CD4-positive, alpha-beta T cell treated with Interleukin-17A for 4 hours (primary cell): ENCODE data around the gene TTK.
"Not testable (repeated sequence)": the region's sequence is repeated elsewhere in the genome, so short reads cannot be mapped to it uniquely, and the experiment has no call there.

Experiments used
- DNase-seq: peaks from one replicate; pipeline ENCODE4 v3.0.0-alpha.2; 2020; ENCODE audit warnings: mixed read lengths

The TTK gene

DNA sequence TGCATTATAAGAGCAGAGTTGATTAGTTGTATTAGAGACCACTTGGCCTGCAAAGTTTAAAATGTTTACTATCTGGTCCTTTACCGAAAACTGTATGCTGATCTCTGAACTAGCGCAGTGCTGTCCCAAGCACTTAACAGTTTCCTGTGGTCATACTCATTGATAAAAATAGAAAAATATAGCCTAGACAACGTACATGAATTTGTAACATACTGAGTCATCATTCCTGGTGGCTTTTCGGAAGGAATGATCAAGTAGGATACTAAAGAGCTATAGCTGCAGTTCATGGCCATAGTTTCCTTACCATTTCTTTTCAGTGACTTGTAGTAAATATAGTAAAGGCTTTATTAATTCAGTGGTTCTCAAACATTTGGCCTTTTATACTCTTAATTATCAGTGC is 18.4 kb downstream of the TTK start:
- DNase-seq = no peak

DNA sequence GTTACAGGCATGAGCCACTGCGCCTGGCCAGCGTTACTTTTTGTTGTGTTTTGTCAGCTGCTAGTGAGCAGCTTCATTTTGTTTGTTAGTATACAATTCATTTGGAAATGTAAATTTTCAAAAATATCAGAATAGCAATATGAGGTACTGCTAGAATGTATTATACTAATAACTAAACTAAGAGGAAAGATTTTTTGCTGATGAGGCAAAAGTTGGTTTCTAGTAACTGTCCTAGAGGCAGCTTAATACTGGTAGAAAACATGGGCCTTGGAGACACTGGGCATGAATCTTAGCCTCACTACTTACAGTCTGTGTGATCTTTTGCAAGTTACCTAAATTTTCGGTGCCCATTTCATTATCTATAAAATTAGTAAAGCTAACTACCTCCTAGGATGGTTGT is 24.1 kb downstream of the TTK start:
- DNase-seq = no peak

DNA sequence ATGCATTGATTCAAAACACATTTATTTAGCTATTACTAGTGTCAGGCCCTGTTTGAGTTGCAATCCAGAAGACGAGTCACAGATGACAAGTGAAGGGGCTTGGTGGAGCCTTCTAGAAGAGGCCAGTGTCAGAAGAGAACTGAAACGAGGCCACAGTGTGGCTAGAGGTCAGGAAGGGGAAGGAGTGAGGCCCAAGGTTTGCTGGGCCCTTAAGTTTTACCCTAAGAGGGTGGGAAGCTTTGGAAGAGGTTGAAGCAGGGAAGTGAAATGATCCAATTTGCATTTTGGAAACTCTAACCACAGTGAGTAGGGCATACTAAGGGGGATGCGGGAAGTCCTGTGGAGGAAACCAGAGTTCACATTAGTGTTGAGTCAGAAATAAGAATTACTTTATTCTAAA is 25.0 kb downstream of the TTK start:
- DNase-seq = no peak

DNA sequence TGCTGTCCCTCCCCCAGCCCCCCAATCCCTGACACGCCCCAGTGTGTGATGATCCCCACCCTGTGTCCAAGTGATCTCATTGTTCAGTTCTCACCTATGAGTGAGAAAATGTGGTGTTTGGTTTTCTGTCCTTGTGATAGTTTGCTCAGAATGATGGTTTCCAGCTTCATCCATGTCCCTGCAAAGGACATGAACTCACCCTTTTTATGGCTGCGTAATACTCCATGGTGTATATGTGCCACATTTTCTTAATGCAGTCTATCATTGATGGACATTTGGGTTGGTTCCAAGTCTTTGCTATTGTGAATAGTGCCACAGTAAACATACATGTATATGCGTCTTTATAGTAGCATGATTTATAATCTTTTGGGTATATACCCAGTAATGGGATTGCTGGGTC is 43.8 kb downstream of the TTK start:
- DNase-seq = not testable (repeated sequence)

DNA sequence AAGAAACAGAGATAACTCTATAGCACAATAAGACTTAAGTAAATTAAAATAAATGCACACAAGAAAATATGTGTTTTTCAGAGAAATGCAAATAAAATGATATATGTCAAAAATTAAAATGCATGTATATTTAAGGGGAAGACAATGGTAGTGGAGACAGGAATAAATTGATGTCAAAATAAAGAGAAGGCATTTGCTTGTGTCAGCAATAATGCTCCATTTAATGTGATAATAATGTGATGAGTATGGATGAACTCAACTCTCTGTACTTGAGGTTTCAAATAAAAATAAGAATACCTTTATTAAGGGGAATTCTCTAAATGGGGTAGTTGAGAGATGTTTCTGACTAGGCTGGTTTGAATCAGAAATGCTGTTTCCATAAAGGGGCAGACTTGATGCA is 56.3 kb downstream of the TTK start:
- no peak for DNase-seq

DNA sequence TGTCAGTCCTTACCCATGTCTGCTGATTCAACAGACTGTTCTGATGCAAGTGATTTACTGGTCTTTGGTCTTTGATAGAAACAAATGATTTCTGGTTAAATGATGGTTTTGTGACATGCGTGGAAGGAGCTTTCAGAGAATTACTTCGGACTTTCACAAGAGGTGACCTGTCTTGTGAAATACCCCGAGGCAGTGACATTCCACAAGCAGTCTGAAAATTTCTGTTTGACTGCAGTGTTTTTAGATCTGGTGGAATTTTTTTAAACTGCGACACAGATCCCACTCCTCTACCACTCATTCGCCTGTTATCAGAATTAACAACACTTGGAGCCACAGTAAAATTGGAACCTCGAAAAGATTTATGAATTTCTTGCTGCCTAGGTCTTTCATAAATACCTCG is 63.7 kb downstream of the TTK start:
- DNase-seq = not testable (repeated sequence)

DNA sequence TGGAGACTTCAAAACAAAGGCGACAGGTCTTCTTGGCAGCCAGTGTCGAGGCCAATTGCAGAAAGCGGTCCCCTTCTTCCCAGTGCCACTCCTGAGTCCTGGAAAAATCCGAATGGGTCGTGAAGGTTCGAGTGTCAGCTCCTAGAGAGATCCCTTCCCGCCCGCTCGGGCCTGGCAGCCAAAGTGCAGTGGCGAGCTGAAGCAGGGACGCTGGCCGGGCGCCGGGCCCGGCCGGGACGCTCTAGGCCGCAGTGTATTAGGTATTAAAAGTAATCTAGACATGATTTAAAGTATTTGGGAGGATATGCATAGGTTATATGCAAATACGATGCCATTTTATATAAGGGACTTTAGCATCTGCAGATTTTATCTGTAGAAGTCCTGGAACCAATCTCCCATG is 66.0 kb downstream of the TTK start:
- DNase-seq = not testable (repeated sequence)

DNA sequence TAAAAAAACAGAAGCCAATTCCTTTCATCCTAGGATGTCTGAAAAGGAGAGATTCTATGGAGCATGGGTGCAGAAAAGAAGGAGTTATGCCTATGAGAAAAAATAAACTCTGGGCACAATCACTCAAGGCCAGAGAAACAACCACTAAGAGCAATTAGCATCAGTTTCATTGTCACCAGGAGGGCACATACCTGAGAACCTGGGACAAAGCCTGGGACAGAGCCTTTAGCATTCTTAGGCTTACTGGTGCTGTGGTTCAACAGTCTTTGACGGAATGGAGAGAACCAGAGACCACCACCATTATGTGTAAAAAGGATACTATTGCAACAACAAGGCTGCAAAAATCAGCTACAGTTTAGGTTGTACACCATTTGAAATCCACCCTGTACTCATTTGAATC is 72.6 kb downstream of the TTK start:
- no peak for DNase-seq

DNA sequence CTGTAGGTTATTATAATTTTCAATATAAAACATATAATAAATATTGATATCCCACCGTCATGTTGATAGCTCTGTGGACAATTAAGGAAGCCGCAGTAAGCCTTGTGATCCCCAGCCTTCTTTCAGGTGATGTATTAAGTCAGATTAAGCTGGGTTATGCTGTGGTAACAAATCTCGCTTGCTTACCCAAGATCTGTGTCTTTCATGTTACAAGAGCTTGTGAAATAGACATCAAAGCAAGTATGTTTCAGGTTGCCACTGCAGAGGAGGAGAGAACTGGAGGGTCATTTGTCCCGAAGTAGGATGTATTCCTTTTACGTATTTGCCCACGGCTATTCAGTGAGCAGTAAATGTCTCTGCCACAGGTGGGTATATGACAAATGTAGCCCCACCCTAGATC is 84.2 kb downstream of the TTK start:
- no peak for DNase-seq

DNA sequence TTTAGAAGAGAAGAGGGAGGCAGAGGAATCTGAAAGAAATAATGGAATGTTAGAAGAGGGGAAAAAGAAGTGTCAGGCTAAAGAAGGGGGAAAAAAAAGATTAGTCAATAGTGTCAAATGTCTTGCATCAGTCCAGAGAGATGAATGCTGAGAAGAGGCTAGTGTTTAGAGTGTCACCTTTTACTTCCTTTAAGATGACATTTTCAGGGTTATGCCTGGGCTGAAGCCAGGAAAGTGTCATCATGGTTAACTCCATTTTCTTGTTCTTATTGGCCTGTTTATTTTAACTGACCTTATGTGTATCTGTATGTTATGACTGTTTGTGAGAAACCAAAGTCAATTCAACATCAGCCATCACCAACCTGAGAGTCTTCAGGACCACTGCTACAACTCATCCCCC is 87.1 kb downstream of the TTK start:
- no peak for DNase-seq
